Measurements from ENCODE around the gene KLK15.

KLK15 gene

DNA sequence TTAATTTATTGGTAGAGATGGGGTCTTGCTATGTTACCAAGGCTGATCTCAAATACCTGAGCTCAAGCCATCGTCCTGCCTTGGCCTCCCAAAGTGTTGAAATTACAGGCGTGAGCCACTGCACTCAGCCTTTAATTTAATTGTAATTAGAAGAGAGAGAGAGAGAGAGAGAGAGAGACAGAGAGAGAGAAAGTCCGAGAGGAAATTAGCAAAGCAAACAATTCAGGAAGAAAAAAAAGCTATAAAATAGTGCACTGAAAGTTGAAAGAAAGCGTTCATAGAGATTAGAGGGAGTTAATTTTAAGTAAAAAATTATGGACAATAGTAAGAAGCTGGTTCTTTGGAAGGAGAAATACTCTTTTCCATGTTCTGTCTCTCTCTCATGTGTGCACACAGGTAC is 56.1 kb downstream of the KLK15 start:
- DNase-seq (ENCODE audit: low read depth in 1 of 2, low spot score in 1 of 2), result no peak

DNA sequence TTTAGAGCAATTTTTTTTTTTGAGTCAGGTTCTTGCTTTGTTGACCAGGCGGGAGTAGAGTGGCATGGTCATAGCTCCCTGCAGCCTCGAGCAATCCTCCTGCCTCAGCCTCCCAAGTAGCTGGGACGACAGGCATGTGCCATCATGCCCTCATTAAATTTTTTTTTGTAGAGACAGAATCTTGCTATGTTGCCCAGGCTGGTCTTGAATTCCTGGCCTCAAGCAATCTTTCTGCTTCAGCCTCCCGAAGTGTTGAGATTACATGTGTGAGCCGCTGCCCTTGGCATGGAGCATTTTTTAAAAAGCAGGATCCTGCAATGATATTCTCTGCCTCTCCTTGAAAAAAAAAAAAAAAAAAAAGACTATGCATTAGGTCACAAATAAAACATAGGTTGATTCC is 57.2 kb downstream of the KLK15 start:
- DNase-seq (ENCODE audit: low read depth in 1 of 2, low spot score in 1 of 2), result no peak
